SU-DHL-6 (cell line): ENCODE results near the gene ERN1.

ENCODE experiments used
- H2AFZ ChIP-seq: fragments of 200-600 bp; sonication (generic); 2 replicates; pipeline ENCODE4 v1.6.1; 2014; ENCODE audit warnings: low read depth, mild to moderate bottlenecking, moderate library complexity, mixed read lengths, antibody characterized with exemption, low read length; ENCODE audit not compliant: severe bottlenecking
- H3F3A ChIP-seq: fragments of 200-600 bp; shearing (Covaris generic); 2 replicates; pipeline ENCODE4 v1.6.0; 2016; ENCODE audit warnings: antibody characterized with exemption, mild to moderate bottlenecking; ENCODE audit not compliant: insufficient read depth
- H3K27ac ChIP-seq: fragments of 200-600 bp; sonication (generic); 2 replicates; pipeline ENCODE4 v1.5.1; 2016; ENCODE audit warnings: low read depth, mild to moderate bottlenecking, low read length, moderate library complexity, mixed read lengths
- H3K27me3 ChIP-seq: fragments of 200-600 bp; sonication (generic), shearing (Covaris generic); 2 replicates; pipeline ENCODE4 v1.6.0; 2014; ENCODE audit warnings: mild to moderate bottlenecking, low read length
- H3K36me3 ChIP-seq: fragments of 200-600 bp; sonication (generic); 2 replicates; pipeline ENCODE4 v1.6.1; 2014; ENCODE audit warnings: mild to moderate bottlenecking, low read length, mixed read lengths
- H3K4me2 ChIP-seq: fragments of 300-600, 200-600 bp; shearing (Covaris generic), sonication (generic); 2 replicates; pipeline ENCODE4 v1.6.0; 2014; ENCODE audit warnings: low read length, low read depth, mild to moderate bottlenecking; ENCODE audit not compliant: poor library complexity, severe bottlenecking
- H3K4me3 ChIP-seq: fragments of 200-600 bp; sonication (generic); 2 replicates; pipeline ENCODE4 v1.5.1; 2014; ENCODE audit warnings: antibody characterized with exemption, low read length, mild to moderate bottlenecking, mixed read lengths; ENCODE audit not compliant: insufficient read depth, poor library complexity, severe bottlenecking
- H3K79me2 ChIP-seq: fragments of 200-600 bp; sonication (generic); 2 replicates; pipeline ENCODE4 v1.6.1; 2014; ENCODE audit warnings: mild to moderate bottlenecking, low read length, moderate library complexity; ENCODE audit not compliant: insufficient read depth
- H3K9ac ChIP-seq: fragments of 200-600 bp; sonication (generic); 2 replicates; pipeline ENCODE4 v1.7.0; 2014; ENCODE audit warnings: mild to moderate bottlenecking, low read length
- H3K9me2 ChIP-seq: fragments of 200-600 bp; sonication (generic); replicated peaks from 2 replicates; pipeline ENCODE4 v1.6.1; 2014; ENCODE audit warnings: low read length; ENCODE audit not compliant: insufficient read depth
- H3K9me3 ChIP-seq: fragments of 200-600 bp; sonication (generic); 2 replicates; pipeline ENCODE4 v1.6.1; 2014; ENCODE audit warnings: low read length, mixed read lengths; ENCODE audit not compliant: insufficient read depth
- H4K20me1 ChIP-seq: fragments of 200-600 bp; sonication (generic); 2 replicates; pipeline ENCODE4 v1.6.1; 2014; ENCODE audit warnings: low read depth, mild to moderate bottlenecking, antibody characterized with exemption, low read length, moderate library complexity, mixed read lengths
- CTCF ChIP-seq: fragments of 200-600 bp; sonication (generic); IDR thresholded peaks from one replicate; pipeline ENCODE4 v1.5.1; 2017; ENCODE audit warnings: antibody characterized with exemption, mild to moderate bottlenecking, low read length, moderate library complexity; ENCODE audit not compliant: insufficient read depth, poor library complexity, severe bottlenecking
- EZH2phosphoT487 ChIP-seq: fragments of 200-600 bp; sonication (generic), shearing (Covaris generic); conservative IDR thresholded peaks from 2 replicates; pipeline ENCODE4 v1.6.1; 2018; ENCODE audit warnings: mild to moderate bottlenecking, antibody characterized with exemption, low read length, moderate library complexity, mixed read lengths

The ERN1 gene

GRCh38 chr17:64004218-64004770, 125.7 kb downstream of the ERN1 start:
- Histone ChIP-seq H3K27me3 (no peaks in the 10 kb centered on the region), H3K4me3 (no peak overlapping the region), H2AFZ (no peak overlapping the region), H3K9me2 (no peaks in the 10 kb centered on the region), H3K79me2 (peaks cover 9% of the 10 kb centered on the region; the same call in 1 of the 2 replicates), H3F3A (no peaks in the 10 kb centered on the region), H3K27ac (no peak overlapping the region), H3K9ac (no peak overlapping the region), H4K20me1 (no peaks in the 10 kb centered on the region), H3K4me2 (no peak overlapping the region), H3K36me3 (no peaks in the 10 kb centered on the region), H3K9me3 (no peaks in the 10 kb centered on the region)
- TF ChIP-seq CTCF = no peak

DNA sequence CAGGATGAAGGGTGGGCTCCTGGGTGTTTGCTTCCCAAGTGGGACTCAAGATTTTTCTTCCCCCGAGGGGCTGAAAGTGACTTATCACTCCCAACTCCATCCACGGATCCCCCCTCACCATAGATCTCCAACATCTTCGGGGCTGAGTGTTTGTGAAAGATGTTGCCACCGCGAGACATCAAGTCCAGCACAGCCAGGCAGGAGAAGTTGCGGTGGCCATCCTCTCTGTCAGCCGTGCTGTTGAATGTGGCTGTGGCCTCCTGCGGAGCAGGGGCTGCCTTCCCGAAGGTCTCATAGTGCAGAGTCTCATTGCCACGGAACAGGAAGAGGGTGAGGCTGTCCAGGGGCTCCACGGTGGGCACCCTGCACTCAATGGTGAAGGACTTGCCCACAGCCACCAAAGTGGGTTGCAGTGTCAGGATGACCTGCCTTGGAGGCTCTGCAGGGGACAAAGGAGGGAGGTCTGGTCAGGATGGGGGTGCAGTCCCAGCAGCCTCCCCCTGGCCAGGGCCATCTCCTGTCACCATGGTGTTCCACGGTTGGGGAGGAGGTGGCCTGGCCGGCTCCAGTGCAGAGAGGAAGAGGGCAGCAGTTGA, 126.3 kb downstream of the ERN1 start:
- H3K9me2 ChIP-seq = no peaks in the 10 kb centered on the region
- no peak for TF ChIP-seq EZH2phosphoT487
- TF ChIP-seq CTCF = no peak
- H3K9ac ChIP-seq = no peak overlapping the region
- no peak overlapping the region for H3K4me3 ChIP-seq
- no peak overlapping the region for H3K4me2 ChIP-seq
- no peaks in the 10 kb centered on the region for H4K20me1 ChIP-seq
- no peaks in the 10 kb centered on the region for H3K27me3 ChIP-seq
- no peaks in the 10 kb centered on the region for H3K9me3 ChIP-seq
- no peaks in the 10 kb centered on the region for H3K36me3 ChIP-seq
- peaks cover 4% of the 10 kb centered on the region; the same call in 1 of the 2 replicates for H3K79me2 ChIP-seq
- no peak overlapping the region for H2AFZ ChIP-seq
- no peak overlapping the region for H3K27ac ChIP-seq
- H3F3A ChIP-seq = no peaks in the 10 kb centered on the region

DNA sequence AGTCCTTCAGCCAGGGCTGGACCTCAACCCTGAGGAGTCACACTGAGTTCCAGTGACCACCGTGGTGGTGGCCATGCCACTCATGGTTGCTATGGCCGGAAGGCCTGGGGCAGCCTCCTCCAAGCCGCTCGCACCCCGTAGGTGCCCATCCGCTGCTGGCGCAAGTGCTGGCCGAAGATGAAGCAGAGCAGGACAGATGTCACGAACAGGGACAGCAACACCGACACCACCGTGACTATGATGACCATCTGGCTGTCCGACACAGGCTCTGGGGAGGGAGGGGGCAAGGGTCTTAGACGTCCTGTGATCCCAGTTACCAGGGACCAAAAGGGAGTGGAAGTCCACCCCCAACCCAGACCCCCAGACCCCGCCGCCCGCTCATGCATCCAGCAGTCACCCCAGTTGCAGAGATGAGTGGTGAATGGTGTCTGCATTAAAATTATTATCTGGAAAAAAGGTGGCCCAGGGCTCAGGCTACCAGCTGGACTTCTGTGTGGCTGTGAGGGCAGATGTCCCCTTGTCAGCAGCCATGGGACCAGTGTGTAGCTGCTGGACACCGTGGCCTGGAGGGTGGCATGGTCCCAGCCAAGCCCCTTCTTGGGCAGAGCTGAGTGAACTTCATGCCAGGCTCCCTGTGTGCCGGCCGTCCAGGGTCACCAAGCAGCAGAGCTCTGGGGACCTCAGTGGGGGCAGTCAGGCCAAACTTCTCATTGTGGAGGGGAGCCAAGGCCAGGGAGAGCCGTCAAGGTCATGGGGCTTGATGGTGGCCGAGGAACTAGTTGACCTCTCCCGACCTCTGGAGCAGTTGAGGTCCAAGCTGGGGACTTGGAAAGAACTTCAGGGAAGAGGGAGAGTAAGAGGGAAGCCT, 127.1 kb downstream of the ERN1 start:
- Histone ChIP-seq H3K9me2 (no peaks in the 10 kb centered on the region), H3K4me2 (no peak overlapping the region), H3K4me3 (no peak overlapping the region), H3K79me2 (no peaks in the 10 kb centered on the region; the same call in 1 of the 2 replicates), H3K27me3 (no peaks in the 10 kb centered on the region), H4K20me1 (no peaks in the 10 kb centered on the region), H3F3A (no peaks in the 10 kb centered on the region), H3K36me3 (no peaks in the 10 kb centered on the region), H3K9me3 (no peaks in the 10 kb centered on the region), H2AFZ (no peak overlapping the region), H3K9ac (no peak overlapping the region), H3K27ac (no peak overlapping the region)
- no peak for TF ChIP-seq CTCF
- no peak for TF ChIP-seq EZH2phosphoT487
